Kidney glomerular epithelial cell (primary cell): Measurements from ENCODE around the gene ABCC12.

Experiments used
- DNase-seq: peaks from one replicate; lab custom pipeline; 2025; lab: John Stamatoyannopoulos, UW

ABCC12 gene

DNA sequence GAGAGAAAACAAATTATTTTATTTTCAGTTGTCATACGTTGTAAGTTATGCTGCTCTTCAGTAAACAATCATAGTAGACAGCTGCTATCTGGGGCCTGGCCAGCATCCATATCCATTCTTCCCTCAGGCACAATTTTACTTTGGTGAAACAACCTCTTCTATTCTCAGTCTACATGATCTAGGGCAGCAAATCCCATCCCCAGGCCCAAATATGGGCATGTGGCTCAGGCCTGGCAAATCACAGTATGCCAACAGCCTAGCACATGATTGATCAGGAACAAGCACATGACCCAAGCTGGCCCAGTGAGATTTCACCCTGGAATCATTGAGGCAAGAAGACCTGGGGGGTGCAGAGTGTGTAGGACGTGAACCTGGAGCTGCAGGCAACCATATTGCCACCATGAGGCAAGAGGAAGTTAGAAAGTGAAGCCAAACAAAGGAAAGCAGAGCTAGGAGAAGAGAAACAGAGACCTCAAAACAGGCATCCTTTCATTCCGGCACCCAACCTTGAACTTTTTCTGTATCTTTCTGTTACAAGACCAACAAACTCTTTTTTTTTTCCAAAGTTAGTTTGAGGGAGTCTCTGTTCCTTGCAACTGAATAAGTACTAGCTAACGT is 10.3 kb upstream of the ABCC12 start:
- no peak for DNase-seq

DNA sequence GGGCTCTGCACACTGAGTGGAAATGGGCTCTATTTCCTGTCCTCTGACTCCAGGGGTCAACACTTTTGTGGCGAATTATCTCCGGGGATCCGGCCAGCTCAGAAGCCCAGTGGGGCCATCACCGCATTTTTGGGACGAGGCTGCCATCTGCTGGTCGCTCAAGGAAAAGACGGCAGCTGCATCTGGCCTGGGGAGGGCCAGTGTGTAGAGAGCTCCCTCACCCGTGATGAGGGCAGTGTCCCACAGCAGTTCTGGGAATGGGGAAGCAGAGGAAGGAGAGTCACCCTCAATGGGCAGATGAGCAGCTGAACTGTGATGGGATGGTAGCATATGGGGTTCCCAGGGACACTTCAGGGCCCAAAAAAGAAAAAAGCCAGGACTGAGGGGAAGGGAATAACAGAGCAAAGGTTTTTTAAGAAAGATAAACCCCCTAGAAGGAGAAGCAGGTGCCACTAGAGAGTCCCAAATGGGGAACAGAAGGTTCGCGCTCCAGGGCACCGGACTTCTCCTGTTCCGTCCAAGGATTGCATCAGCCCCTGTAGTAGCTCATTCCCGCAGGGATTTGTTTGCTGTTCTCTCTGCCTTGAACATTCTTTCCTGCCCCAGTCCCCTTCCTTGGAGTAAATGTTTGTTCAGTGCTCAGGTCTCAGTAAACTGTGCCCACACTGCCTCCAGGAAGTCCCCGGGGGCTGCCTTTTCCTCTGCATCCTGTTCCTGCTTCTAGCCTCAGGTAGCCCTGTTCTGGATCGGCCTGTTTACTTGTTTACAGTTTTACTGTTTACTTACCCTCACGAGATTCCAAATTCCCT is 9.3 kb upstream of the ABCC12 start:
- DNase-seq: peak; percentile 20

DNA sequence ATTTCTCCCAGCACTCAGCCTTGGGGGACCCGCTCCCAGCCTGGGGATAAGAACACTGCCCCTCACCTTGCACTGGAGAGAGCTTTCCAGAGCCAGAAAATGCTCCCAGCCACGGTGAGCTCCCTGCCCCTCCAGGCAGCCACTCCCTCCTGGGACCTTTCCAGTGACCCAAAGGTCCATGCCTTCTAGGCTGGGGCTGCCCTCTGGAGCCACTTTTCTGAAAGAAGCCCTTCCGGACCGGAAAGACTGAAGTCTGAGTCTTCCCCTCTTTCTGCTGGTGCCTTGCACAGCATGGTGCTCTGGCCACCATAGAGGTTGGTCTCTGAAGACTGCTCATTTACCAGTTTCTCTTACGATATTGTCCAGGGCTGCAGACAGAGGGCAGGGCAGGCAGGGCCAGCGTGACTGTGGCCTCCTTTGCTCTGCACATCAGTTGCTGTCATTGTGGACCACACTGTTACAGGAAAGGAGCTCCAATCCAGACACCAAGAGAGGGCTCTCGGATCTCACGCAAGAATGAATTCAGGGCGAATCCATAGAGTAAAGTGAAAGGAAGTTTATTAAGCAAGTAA is 7.1 kb upstream of the ABCC12 start:
- DNase-seq: no peak

DNA sequence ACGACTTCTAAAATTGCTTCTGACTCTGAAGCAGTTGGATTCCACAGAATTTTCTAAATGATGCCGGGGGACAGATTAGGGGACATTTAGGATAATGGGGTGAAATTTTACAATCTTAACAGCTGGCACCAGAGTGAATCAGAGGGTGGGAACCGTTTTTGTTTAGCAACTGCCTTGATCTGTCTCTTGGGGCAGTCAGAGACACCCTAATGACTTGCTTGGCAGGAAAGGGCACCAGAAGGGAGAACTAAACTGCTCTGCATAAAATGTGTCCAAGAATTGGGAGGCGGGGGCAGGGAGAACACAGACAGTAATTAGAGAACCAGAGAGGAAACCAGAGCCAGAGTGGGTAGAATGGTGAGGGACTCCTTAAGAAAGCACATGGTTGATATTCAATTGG is 6.1 kb upstream of the ABCC12 start:
- DNase-seq: no peak

DNA sequence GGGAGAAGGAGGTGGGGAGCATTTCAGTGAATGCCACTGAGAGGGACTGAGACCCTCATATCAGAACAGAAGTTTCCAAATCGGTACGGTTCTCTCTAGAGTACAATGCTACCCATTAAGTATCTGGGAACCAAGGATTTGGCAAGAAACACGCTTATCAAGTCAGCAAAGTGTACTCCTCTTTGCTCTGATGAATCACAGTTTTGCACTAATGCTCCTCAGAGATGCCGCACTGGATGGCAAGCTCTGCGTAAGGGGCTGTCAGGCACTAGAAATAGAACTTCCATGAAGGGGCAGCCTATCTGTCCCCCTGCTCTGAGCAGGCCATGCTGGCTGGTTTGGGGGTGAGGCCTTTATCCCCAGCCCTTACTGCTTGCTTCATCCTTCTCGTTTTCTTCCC is 4.8 kb upstream of the ABCC12 start:
- no peak for DNase-seq

DNA sequence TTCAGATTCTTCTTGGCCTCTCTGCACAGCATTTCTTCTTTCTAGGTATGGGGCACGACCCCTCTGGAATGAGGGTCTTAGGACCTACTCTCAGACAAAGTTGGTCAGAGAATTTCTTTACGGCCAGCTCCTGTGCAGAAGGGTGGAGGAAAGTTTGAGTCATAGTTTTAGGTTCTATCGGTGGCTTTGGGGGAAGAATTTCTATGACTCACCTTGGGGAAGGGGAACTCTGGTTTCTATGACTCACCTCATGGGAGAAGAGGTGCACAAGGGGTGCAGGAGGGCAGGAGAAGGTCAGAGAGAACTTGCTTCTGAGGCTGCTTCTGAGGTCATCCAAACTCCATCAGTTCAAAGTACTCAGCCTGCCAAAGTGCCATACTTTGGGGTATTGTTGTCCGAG is 2.5 kb upstream of the ABCC12 start:
- peak; percentile 34 for DNase-seq

DNA sequence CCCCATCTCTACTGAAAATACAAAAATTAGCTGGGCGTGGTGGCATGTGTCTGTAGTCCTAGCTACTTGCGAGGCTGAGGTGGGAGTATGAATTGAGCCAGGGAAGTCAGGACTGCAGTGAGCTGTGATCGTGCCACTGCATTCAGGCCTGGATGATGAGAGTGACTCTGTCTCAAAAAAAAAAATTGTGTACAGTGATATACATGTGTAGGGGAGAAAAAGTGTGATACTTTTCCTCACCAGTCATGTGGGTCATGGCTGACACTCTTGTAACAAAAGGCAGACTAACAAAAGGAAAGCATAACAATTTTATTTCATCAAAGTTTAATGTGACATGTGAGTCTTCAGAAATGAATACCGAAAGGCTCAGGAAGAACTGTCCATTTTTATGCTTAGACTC is 2.0 kb upstream of the ABCC12 start:
- DNase-seq: no peak

DNA sequence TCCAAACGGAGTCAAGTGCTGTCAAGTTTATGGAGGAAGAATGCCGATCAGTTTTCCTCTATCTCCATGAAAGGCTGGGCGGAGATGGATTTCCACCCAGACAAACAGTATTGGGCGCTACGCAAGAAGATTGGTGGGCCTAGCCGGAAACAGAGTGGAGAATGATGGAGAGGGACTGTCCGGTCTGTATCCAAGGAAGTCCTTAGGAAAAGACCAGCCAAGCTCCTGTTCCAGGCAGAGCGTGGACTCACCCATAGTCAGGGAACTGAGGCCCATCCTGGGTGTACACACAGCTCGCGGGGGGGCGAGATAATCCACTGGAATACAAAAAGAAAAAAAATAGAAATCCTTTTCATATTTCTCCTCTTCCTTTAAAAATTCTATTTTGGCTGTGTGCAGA is 1.5 kb upstream of the ABCC12 start:
- no peak for DNase-seq

DNA sequence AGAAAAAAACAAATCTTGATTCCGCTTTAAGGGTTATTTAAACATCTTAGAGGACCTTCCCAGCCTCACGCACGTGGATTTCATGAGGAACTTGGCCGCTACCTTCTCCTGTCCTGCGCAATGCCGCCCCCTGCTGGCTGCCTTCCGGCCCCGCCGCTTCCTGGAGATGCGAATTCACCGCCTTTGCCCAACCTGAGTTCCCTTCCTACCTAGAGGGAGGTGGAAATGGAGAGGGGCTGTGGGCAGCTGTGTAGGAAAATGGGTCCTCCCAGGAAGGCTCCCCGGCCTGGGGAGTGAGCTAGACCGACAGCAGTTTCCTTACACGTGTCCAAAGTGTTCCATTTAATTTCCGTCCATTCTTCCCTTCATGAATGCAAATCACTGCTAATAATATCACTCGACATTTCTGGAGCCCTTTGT is 1.0 kb upstream of the ABCC12 start:
- peak; percentile 69 for DNase-seq

DNA sequence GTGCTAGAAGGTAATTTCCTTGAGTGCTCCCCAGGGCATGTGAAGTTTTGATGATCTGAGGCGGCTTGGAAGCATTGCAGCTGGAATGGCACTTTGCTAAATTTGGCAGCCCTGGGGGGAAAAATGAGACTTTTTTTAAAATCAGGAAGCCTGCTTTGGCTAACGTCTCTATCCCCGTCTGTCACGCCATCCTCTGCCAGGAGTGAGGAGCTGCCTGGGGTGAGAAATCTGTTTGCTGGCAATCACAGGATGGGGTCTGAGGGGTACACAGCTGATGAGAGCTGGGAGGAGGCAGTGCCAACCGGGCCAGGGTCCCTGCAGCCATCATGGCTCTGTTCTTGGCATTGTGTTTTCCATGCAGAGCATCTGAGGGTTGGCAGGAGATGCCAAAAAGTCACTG is 2.0 kb downstream of the ABCC12 start:
- DNase-seq: no peak

DNA sequence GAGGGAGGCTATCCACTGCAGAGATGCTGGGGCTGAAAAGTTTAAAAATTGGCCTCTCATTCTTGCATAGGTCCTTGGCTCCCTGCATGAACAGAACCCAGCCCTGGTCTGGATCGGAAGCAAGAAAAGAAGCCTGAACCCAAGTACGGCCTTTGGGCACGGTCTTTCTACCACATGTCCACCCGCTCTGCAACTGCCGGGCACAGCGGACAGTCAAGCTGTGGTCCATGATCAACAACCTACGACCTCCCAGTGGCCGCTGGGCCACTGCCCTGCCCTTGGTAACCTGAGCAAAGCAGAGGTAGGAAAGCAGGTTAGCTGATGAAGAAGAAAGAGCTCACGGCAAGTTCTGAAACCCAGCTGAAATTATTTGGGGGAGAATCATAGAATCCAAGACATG is 3.6 kb downstream of the ABCC12 start:
- DNase-seq: no peak

DNA sequence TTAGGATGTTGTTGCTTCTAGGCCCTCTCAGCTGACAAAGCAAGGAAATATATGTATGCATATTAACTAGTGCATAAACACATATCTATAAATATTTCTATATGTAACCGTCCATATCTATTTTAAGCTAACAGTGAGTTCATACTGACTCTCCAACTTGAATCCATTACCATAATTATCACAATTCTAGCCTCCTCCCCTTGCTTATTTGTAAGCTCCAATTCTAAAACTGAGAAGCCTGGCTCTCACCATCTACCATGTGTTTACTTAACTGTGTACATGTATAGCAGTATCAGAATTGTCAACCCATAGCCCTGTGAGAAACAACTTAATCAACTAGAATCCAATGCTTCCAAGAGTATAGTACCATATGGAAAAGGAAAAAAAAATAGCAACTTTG is 5.1 kb downstream of the ABCC12 start:
- no peak for DNase-seq

DNA sequence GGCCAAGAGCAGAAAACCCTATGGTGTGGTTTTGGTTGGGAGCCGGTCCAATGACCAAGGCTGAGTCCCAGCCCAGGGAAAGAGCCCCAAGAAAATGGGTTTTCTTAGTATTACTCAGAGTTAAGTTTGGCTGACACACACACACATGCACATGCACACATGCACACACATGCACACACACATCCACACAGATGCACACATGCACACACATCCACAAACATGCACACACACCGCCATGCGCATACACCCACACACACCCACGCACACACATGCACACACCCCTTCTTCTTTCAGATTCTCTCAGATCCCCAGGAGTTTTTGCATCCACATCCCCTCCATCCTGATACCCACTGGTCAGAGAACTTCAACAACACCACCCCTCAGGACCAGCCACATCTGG is 9.1 kb downstream of the ABCC12 start:
- no peak for DNase-seq

DNA sequence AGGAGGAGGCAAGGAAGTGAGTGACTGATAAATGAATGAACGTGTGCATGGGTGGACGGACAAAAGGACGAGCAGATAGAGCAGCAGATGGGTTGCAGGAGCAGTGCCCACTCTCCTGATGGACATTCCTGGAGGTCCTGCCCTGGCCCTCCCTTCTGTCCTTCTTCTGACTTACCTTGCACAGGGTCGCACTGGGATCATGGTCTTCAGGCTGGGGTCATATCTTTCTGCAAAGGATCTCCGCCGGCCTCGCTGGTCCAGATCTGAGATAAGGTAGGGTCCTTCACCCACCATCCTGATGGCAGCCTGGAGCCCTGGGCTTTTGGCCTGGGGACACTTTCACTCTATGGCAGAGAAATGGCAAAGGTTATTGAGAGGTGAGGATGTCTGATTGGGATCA is 9.7 kb downstream of the ABCC12 start:
- no peak for DNase-seq

DNA sequence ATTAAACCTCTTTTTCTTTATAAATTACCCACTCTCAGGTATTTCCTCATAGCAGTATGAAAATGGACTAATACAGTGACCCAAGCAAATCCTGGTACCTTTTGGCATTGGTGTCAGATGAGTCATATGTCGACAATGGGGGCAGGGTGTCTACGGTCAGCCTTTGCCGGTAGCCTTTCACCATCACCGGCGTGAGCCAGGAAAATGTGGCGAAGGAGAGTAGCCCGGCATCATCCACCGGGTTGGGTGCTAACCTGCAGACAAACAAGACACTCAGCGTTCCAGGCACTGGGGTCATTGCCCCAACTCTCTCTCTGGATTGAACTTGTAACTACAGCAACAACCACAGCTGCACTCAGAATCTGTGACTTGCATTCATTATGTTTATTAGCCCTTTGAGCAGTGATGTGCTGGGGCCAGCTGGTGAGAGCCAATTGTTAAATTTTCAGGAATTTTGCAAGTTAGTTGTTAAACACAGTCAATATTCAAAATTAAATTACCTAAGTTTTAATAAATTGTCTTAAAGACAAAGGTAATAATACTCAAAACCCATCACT is 11.9 kb downstream of the ABCC12 start:
- no peak for DNase-seq

DNA sequence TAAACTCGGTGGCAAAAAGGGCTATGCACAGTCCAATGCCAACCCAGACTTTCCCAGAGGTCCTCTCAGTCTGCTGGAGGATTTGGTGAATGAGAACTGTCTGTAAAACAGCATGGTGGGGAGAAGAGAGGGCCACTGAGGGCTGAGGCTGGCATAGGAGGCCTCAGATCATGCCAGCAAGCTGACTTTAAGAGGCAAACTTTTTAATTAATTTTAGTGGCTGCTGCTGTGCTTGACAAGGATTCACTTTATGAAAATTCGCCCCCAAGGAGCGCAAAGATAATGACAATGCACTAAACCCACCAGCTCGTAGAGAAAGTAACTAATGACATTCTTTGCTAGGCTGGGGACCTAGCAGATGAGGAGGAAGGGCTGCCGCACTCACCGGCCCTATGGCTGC is 15.0 kb downstream of the ABCC12 start:
- no peak for DNase-seq

DNA sequence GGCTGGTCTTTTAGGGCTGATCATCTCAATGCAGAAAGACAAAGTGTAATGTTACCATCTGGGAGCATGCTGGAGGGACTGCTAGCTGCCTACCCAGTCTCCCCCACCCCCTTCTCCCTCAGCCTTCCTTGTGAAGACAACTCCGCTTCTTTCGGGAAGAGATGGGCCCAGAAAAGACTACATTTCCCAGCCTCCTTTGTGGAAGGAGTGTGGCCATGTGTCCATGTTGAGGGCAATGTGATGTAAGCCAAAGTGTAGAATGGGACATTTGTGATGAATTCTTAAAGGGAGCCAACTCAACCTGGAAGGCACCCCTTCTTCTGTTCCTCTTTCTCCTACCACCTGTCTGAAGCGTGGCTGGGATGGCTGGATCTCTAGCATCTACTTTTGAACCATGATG is 16.3 kb downstream of the ABCC12 start:
- no peak for DNase-seq

DNA sequence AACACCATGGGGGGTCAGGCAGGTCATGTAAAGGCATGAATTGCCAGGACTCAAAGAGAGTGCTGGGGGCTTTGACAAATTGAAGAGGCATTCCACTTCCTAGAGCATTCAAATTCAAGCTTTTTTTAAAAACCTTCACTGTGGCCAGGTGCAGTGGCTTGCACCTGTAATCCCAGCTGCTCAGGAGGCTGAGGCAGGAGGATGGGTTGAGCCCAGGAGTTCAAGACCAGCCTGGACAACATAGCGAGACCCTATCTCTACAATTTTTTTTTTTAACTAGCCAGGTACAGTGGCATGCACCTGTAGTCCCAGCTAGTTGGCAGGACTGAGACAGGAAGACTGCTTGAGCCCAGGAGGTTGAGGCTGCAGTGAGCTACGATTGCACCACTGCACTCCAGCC is 17.2 kb downstream of the ABCC12 start:
- DNase-seq: no peak

DNA sequence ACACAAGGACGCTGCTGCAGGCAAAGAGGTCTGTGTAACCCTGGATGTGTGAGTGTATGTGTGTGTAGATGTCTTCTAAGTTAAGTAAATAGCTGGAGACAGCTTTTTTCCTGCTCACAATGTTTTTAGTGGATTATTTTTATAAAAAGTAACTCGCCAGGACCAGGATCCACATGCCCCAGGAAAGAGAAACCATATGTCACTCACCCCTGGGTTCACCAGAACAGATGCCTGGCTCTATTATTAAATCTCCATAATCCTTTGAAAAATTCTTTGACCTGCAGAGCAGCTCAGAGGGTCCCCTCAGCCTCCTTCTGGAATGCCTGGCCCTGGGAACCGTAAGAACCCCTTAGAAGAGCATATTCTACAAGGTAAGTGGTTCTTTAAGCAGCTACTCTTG is 18.0 kb downstream of the ABCC12 start:
- DNase-seq: no peak

DNA sequence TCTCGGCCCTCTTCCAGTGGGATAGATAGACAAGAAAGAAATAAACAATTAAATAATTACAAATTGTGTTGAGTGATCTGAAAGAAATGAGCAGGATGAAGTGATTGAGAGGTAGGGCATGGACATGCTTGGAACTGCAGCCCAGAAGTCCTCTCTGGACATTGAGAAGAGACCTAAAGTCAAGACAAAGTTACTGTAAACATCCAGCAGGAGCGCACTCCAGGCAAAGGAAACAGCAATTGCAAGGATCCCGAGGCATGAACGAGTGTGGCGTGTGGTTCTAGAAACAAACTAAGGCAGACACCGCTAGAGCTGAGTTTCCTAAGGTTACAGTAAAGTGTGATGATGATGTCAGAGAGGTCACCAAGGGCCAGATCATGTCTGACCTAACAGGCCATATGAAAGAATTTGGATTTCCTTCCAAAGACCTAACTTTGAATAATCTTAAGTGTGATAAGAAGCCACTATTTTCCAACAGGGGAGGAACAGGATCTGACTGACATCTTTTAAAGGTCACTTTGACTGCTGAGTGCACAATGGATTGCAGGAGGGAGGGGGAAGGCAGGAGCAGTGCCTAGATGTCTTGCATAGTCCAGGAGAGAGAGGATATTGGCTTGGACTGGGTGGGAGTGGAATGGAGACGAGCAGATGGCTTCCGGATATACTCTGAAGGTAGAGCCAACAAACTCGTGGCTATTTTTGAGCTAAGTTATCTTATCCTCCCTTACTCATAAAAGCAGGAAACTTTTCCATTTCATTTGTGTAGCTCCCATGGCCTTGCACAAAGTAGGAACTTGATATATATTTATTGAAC is 19.0 kb downstream of the ABCC12 start:
- DNase-seq: no peak

DNA sequence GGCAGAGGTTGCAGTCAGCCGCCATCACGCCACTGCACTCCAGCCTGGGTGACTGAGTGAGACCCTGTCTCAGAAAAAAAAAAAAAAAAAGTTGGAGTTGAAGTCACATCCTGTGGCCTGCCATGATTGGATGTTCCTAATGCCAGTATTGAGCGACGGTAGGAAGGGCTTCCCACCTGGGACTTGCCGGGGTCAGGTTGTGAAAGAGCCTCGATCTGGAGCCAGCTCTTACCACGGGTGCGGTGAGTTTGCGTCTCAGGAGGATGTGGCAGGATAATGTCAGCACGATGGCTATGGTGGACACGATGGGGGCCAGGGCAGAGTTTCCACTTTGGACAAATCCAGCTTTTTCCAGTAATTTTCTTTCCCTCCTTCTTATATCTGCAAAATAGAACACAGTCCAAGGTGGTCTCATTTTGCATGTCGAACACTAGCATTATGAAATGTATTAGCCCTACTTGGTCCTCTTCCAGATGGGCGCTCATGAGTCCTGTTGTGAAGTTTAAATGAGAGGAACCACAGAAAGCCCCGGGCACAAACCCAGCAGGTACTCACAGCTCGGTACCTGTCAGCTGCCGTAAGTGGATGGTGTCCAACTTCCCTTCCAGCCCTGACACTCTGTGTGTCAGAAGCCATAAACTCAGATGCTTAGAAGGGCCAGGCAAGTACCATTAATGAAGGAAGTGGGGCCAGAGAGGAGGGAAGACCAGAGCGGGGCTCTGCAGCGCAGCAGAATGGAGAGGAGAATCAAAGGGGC is 22.2 kb downstream of the ABCC12 start:
- DNase-seq: no peak

DNA sequence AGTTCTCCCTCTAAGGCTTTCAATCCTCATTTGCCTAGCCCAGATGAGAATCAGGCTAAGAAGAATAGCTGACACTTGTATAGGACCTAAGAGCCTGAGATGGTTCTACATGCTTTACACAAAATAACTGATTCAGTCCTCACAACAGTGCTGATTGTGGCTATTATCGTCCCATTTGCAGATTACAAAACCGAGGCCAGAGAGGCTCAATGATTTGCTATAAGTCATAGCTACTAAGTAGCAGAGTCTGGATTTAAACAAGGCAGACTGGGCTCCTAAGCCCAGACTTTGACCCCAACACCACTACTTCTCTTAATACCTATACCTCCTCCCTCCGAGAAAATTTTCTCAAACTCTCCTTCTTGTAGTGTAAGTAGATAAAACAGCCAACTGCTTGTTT is 23.1 kb downstream of the ABCC12 start:
- DNase-seq: no peak
